Lower leg skin (tissue), 3 donors: ENCODE measurements around the gene PARP15.

Experiments
- POLR2A ChIP-seq, 2 donors: fragments of 450-650 bp; IDR thresholded peaks; one replicate each; pipeline ENCODE4 v1.6.1; 2016 to 2017; ENCODE audit warnings: antibody characterized with exemption in 2 of 2, mild to moderate bottlenecking in 1 of 2, moderate library complexity in 1 of 2
- TF ChIP-seq, protein P1 (sequence below), 3 donors: fragments of 450-650 bp; IDR thresholded peaks; one replicate each; pipeline ENCODE4 v1.5.1; 2016; ENCODE audit warnings: antibody characterized with exemption in 3 of 3, mild to moderate bottlenecking in 3 of 3, moderate library complexity in 2 of 3

GRCh38 chr3:122618614-122619013, 41.2 kb downstream of the PARP15 start:
- TF ChIP-seq, protein P1, sequence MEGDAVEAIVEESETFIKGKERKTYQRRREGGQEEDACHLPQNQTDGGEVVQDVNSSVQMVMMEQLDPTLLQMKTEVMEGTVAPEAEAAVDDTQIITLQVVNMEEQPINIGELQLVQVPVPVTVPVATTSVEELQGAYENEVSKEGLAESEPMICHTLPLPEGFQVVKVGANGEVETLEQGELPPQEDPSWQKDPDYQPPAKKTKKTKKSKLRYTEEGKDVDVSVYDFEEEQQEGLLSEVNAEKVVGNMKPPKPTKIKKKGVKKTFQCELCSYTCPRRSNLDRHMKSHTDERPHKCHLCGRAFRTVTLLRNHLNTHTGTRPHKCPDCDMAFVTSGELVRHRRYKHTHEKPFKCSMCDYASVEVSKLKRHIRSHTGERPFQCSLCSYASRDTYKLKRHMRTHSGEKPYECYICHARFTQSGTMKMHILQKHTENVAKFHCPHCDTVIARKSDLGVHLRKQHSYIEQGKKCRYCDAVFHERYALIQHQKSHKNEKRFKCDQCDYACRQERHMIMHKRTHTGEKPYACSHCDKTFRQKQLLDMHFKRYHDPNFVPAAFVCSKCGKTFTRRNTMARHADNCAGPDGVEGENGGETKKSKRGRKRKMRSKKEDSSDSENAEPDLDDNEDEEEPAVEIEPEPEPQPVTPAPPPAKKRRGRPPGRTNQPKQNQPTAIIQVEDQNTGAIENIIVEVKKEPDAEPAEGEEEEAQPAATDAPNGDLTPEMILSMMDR (IDR thresholded peaks at IDR 0.05), result no peak
- TF ChIP-seq POLR2A (IDR thresholded peaks at IDR 0.05), result no peak
